H1 (cell line): ENCODE results near the gene PRPF6.

ENCODE experiments used
- ASH2L ChIP-seq: fragments of 200-600, 300-600 bp; sonication (generic); IDR thresholded peaks from one replicate; pipeline ENCODE4 v1.7.1; 2017; ENCODE audit warnings: low read length
- CBX5 ChIP-seq: fragments of 300-800, 300-1000 bp; sonication (generic); IDR thresholded peaks from 2 replicates; pipeline ENCODE4 v1.7.1; 2016; ENCODE audit warnings: antibody characterized with exemption, low read length, low read depth
- CTCF ChIP-seq, 3 experiments: IDR thresholded peaks; 1 replicate in 2 of 3; 2 replicates in 1 of 3; pipeline versions ENCODE4 v1.5.1 to v1.6.1; 2011; ENCODE audit warnings: low read length in 3 of 3, mild to moderate bottlenecking in 3 of 3, inconsistent platforms in 2 of 3, low read depth in 1 of 3, moderate library complexity in 1 of 3; ENCODE audit not compliant: insufficient read depth in 1 of 3; ENCODE audit errors: control extremely low read depth in 1 of 3
- EZH2 ChIP-seq: fragments of 200-600 bp; sonication (generic); IDR thresholded peaks from 2 replicates; pipeline ENCODE4 v1.7.1; 2012; ENCODE audit warnings: low read depth, mild to moderate bottlenecking, moderate library complexity, low read length, inconsistent platforms; ENCODE audit not compliant: severe bottlenecking
- JUN ChIP-seq: IDR thresholded peaks from 2 replicates; pipeline ENCODE4 v1.6.1; 2011; ENCODE audit warnings: low read depth, mild to moderate bottlenecking, improper control_type of control experiment, low read length
- POLR2A ChIP-seq, 2 experiments: IDR thresholded peaks; 1 replicate in 1 of 2; 2 replicates in 1 of 2; pipeline ENCODE4 v1.6.1; 2011; ENCODE audit warnings: low read depth in 2 of 2, low read length in 2 of 2, mild to moderate bottlenecking in 2 of 2; ENCODE audit errors: control extremely low read depth in 1 of 2
- POU5F1 ChIP-seq: IDR thresholded peaks from 2 replicates; pipeline ENCODE4 v1.6.1; 2011; ENCODE audit warnings: low read depth, mild to moderate bottlenecking, low read length, moderate library complexity
- RXRA ChIP-seq: IDR thresholded peaks from 2 replicates; pipeline ENCODE4 v1.6.1; 2011; ENCODE audit warnings: low read depth, mild to moderate bottlenecking, low read length, moderate library complexity; ENCODE audit not compliant: insufficient read depth
- ZNF274 ChIP-seq: IDR thresholded peaks from 2 replicates; pipeline ENCODE4 v1.7.0; 2012; ENCODE audit warnings: low read length, borderline replicate concordance; ENCODE audit errors: extremely low read depth

DNA sequence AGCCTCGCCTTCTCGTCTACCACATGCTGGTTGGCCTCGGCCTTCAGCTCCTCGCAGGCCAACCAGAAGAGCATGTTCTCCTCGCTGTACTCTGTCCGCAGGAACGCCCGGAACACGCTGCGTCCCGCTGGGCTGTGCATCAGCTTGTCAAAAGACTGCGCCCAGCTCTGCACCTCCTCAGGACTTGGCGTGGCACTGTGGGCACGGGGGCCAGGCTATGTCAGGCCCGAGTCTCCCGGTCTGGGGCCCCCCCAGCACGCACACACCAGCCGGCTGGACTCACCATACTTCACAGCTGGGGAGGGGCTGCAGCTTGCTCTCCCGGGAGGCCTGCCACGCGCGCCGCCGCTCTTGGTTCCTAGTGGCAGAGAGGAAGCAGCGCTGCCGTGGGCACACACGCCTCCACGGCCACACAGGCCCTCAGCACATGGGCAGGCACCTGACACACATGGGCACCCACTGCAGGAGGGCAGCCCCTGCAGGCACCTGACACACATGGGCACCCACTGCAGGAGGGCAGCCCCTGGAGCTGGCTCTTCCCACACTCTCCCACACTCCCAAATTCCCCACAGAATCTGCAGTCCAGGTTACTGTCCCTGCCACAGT lies 93.4 kb downstream of the PRPF6 start:
- TF ChIP-seq ZNF274 = no peak
- TF ChIP-seq CBX5 = no peak
- TF ChIP-seq POLR2A (IDR thresholded peaks at IDR 0.05; ENCODE audit: control extremely low read depth in 1 of 2, low read depth in 2 of 2, low read length in 2 of 2) = no peak
- TF ChIP-seq CTCF (IDR thresholded peaks at IDR 0.05; ENCODE audit: control extremely low read depth in 1 of 3, insufficient read depth in 1 of 3, low read depth in 1 of 3, low read length in 3 of 3) = no peak
- TF ChIP-seq EZH2 = no peak
- TF ChIP-seq RXRA = no peak
- TF ChIP-seq POU5F1 = no peak
- TF ChIP-seq ASH2L = no peak
- TF ChIP-seq JUN = no peak
